Measurements from ENCODE around the gene RRH. TPM values are rescaled to one million over a fixed set of nuclear protein-coding genes. Genes with fewer than 3 reads are reported as not detected.

RRH gene
- total RNA-seq, 2 donors from 2014 or later: not detected

DNA sequence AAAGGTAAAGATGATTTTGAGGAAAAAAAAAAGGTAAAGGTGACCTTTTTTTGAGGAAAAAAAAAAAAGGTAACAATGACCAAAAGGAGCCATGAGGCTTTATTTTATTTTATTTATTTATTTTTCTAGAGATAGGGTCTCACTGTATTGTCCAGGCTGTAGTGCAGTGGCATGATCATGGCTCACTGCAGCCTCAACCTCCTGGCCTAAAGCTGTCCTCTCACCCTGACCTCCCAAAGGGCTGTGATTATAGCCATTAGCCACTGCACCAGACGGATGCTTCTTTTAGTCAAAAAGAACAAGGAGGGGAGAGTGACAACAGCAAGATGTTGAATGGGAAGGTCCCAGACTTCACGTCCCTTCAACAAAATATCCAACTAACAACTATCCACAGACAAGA, 50.6 kb downstream of the RRH start:
- H3K36me3 Mint-ChIP-seq (ENCODE audit: low read depth): no peaks in the 10 kb centered on the region
- no peak for ATAC-seq
- DNase-seq: no peak
- no peak overlapping the region for H3K27ac Mint-ChIP-seq
- peaks cover 40% of the 10 kb centered on the region for H3K27me3 Mint-ChIP-seq
- H3K4me1 Mint-ChIP-seq: no peaks in the 10 kb centered on the region
- H3K9me3 ChIP-seq (ENCODE audit: control insufficient read depth, low read length, poor library complexity, severe bottlenecking): no peaks in the 10 kb centered on the region
- H3K4me3 Mint-ChIP-seq: no peak overlapping the region

GRCh38 chr4:109879081-109879480, 51.3 kb downstream of the RRH start:
- peaks cover 40% of the 10 kb centered on the region for H3K27me3 Mint-ChIP-seq
- H3K27ac Mint-ChIP-seq: no peak overlapping the region
- no peaks in the 10 kb centered on the region for H3K9me3 ChIP-seq (ENCODE audit: control insufficient read depth, low read length, poor library complexity, severe bottlenecking)
- ATAC-seq (no peak), DNase-seq (no peak)
- peak overlapping the region; percentile 12 for H3K4me3 Mint-ChIP-seq
- H3K4me1 Mint-ChIP-seq: no peaks in the 10 kb centered on the region
- no peaks in the 10 kb centered on the region for H3K36me3 Mint-ChIP-seq (ENCODE audit: low read depth)

DNA sequence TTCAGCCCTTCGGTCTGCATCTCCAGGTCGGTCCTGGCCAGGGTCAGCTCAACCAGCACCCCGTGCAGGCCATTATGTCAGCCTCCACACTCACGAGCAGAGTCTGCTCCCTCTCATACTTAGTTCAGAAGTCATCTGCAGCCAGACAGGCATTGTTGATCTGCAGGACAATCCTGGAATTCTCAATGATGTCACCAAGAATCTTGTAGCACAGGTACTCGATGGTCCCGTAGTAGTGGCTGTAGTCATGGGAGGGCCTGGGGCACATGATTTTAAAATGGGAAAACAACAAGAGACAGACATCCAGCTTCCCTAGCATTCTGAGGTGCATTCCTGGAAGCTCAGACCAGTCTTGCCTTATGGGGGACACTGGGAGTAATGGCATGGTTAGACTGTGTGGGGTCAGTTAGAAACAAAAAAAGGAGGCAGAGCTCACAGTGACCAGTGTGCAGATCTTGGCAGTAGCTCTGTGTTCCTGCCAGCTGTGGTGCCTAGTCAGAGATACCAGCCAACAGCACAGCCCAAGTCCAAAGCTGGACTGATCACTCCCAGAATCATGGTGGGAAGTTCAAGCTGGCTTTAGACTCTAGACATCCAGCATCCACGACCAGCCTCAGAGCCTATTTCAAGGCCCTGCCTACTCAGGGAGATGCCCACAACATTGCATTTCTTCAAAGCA, 52.0 kb downstream of the RRH start:
- no peaks in the 10 kb centered on the region for H3K9me3 ChIP-seq (ENCODE audit: control insufficient read depth, low read length, poor library complexity, severe bottlenecking)
- Mint-ChIP-seq H3K27me3 (peaks cover 40% of the 10 kb centered on the region), H3K27ac (no peak overlapping the region), H3K36me3 (ENCODE audit: low read depth) (no peaks in the 10 kb centered on the region), H3K4me1 (no peaks in the 10 kb centered on the region), H3K4me3 (no peak overlapping the region)
- DNase-seq (no peak), ATAC-seq (no peak)

DNA sequence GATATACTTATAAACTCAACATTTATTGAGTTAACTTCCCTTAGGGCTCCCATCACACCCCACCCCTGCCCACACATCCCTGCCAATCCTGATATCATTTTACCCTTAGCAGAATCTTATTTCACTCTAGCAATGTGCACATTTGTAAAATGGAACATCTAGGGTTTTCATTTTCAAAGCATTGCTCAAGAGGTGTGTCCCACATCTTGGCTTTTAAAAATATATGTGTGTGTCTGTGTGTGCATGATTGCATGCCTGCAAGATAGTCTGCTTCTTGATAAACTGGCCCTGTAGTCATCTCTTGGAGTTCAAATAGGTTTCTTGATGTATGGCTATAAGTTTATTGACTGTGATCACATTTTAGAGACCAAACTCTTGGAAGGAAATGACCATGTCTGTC, 58.5 kb downstream of the RRH start:
- ATAC-seq: no peak
- H3K4me1 Mint-ChIP-seq: no peaks in the 10 kb centered on the region
- H3K4me3 Mint-ChIP-seq: no peak overlapping the region
- H3K27ac Mint-ChIP-seq: no peak overlapping the region
- H3K27me3 Mint-ChIP-seq: peaks cover 4% of the 10 kb centered on the region
- H3K9me3 ChIP-seq (ENCODE audit: control insufficient read depth, low read length, poor library complexity, severe bottlenecking): no peaks in the 10 kb centered on the region
- H3K36me3 Mint-ChIP-seq (ENCODE audit: low read depth): no peaks in the 10 kb centered on the region
- no peak for DNase-seq

DNA sequence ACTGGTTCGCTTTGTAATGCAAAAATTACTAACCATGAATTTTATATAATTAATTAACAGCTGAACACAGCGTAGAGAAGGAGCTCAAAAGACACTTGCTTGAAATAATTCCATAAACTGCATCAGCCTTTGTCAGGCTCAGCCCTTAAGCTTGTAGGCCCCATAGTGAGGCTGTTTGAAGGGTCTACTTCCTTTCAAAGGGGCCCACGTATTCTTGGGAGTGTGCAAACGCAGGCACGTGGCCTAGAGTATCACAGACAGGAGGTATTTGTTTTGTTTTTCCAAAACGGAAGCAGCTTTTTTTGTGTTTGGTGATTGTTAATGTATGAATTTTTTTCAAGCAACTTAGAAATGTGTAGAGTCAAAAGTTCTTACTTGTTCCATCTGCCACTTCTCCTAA, 59.3 kb downstream of the RRH start:
- Mint-ChIP-seq H3K27me3 (peaks cover 2% of the 10 kb centered on the region), H3K4me1 (no peaks in the 10 kb centered on the region), H3K27ac (no peak overlapping the region), H3K4me3 (no peak overlapping the region), H3K36me3 (ENCODE audit: low read depth) (no peaks in the 10 kb centered on the region)
- H3K9me3 ChIP-seq (ENCODE audit: control insufficient read depth, low read length, poor library complexity, severe bottlenecking): no peaks in the 10 kb centered on the region
- no peak for ATAC-seq
- DNase-seq: no peak

- no peaks in the 10 kb centered on the region for H3K36me3 Mint-ChIP-seq (ENCODE audit: low read depth)
- ATAC-seq (no peak), DNase-seq (no peak)
- no peak overlapping the region for H3K4me3 Mint-ChIP-seq
- H3K27me3 Mint-ChIP-seq: no peaks in the 10 kb centered on the region
- no peak overlapping the region for H3K27ac Mint-ChIP-seq
- no peaks in the 10 kb centered on the region for H3K9me3 ChIP-seq (ENCODE audit: control insufficient read depth, low read length, poor library complexity, severe bottlenecking)
- H3K4me1 Mint-ChIP-seq: no peaks in the 10 kb centered on the region
Measured at GRCh38 chr4:109890076-109890475, 62.3 kb downstream of the RRH start.

Other genes starting within 250 kb of the RRH start
- 10 to 100 TPM; 16.8 to 17.1 TPM for gene CASP6, start 124.5 kb upstream of the RRH start, total RNA-seq
- gene PLA2G12A, start 97.9 kb upstream of the RRH start, total RNA-seq: 10 to 100 TPM; 13.8 to 39.4 TPM
- not detected for gene CFI, start 26.0 kb upstream of the RRH start, total RNA-seq
- gene GAR1, start 12.2 kb upstream of the RRH start, total RNA-seq: 10 to 100 TPM in 1 of 2 donors, 1 to 10 TPM in 1; 9.3 to 11.1 TPM
- gene LRIT3, start 20.1 kb downstream of the RRH start, total RNA-seq: under 1 TPM; 0.21 to 0.30 TPM
- gene EGF, start 84.9 kb downstream of the RRH start, total RNA-seq: 10 to 100 TPM in 1 of 2 donors, under 1 TPM in 1; 0.30 to 11.8 TPM